Measurements from ENCODE around the gene OR51B5.

DNA sequence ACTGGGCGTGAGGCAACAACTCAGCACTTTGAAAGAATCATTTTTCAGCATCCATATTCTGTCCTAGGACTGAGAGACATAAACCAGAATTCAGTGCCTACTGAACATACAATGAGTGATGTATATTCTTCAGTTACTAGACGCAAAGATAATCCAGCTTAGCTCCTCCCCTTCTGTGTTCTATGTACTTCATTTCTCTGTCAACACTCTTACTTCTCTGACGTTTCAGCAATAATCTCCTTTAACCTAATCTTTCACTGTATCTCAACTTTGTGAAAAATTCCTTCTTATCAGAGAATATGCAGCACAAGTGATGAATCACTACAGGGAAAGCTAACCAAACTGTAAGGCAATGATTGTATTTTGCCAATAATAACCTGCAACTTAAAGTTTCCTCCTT is 2.5 kb upstream of the OR51B5 start:
- TF ChIP-seq, protein P1, sequence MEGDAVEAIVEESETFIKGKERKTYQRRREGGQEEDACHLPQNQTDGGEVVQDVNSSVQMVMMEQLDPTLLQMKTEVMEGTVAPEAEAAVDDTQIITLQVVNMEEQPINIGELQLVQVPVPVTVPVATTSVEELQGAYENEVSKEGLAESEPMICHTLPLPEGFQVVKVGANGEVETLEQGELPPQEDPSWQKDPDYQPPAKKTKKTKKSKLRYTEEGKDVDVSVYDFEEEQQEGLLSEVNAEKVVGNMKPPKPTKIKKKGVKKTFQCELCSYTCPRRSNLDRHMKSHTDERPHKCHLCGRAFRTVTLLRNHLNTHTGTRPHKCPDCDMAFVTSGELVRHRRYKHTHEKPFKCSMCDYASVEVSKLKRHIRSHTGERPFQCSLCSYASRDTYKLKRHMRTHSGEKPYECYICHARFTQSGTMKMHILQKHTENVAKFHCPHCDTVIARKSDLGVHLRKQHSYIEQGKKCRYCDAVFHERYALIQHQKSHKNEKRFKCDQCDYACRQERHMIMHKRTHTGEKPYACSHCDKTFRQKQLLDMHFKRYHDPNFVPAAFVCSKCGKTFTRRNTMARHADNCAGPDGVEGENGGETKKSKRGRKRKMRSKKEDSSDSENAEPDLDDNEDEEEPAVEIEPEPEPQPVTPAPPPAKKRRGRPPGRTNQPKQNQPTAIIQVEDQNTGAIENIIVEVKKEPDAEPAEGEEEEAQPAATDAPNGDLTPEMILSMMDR (conservative IDR thresholded peaks at IDR 0.05 in 1 of 2, IDR thresholded peaks at IDR 0.05 in 1 of 2; ENCODE audit: low read depth in 1 of 2, low read length in 2 of 2), result no peak
- no peak for TF ChIP-seq EZH2 (IDR thresholded peaks at IDR 0.05; ENCODE audit: low read length, missing control alignments)
